Ovary (tissue), 3 donors: ENCODE results near the gene BTBD19.

Source experiments
- CTCF ChIP-seq, 3 donors: fragments of 450-650 bp in 2 of 3; fragments of 200-600 bp in 1 of 3; IDR thresholded peaks; one replicate each; pipeline versions ENCODE4 v1.5.1 to v1.8.0; 2016 to 2022; ENCODE audit warnings: antibody characterized with exemption in 3 of 3, mild to moderate bottlenecking in 1 of 3
- EP300 ChIP-seq: sonication (generic); formaldehyde crosslinking; IDR thresholded peaks from one replicate; pipeline ENCODE4 v1.6.1; 2017; ENCODE audit warnings: antibody characterized with exemption
- POLR2A ChIP-seq: fragments of 450-650 bp; IDR thresholded peaks from one replicate; pipeline ENCODE4 v1.6.1; 2017; ENCODE audit warnings: antibody characterized with exemption, mild to moderate bottlenecking, moderate library complexity
- donor health status: DM: no; HTN: no; CAD: no.

- TF ChIP-seq CTCF (IDR thresholded peaks at IDR 0.05) (no peak), POLR2A (no peak), EP300 (no peak)
Measured at GRCh38 chr1:44831516-44831915, 23.2 kb downstream of the BTBD19 start.
